ENCODE measurements around the gene LUC7L2.
"Not testable (repeated sequence)": the region's sequence is repeated elsewhere in the genome, so short reads cannot be mapped to it uniquely, and the experiment has no call there.

Gene LUC7L2

DNA sequence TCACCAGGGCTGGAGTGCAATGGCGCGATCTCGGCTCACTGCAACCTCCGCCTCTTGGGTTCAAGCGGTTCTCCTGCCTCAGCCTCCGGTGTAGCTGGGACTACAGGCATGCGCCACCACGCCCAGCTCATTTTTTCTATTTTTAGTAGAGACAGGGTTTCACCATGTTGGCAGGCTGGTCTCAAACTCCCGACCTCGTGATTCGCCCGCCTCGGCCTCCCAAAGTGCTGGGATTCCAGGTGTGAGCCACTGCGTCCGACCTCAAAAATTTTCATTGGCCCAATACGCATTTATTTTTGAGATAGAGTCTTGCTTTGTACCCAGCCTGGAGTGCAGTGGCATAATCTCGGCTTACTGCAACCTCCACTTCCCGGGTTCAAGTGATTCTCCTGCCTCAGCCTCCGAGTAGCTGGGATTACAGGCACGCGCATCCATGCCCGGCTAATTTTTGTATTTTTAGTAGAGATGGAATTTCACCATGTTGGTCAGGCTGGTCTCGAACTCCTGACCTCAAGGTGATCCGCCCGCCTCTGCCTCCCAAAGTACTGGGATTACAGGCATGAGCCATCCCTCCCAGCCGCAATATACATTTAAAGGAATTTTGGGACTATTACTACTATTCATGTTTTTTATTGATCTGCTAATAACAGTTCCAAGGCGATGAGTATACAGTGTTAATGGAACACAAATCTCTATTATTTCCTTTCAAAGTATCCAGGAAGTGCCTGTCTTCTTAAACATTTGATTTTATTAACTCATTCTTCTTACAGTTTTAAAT lies 1.8 kb upstream of the LUC7L2 start:
- not testable (repeated sequence) for DNase-seq

DNA sequence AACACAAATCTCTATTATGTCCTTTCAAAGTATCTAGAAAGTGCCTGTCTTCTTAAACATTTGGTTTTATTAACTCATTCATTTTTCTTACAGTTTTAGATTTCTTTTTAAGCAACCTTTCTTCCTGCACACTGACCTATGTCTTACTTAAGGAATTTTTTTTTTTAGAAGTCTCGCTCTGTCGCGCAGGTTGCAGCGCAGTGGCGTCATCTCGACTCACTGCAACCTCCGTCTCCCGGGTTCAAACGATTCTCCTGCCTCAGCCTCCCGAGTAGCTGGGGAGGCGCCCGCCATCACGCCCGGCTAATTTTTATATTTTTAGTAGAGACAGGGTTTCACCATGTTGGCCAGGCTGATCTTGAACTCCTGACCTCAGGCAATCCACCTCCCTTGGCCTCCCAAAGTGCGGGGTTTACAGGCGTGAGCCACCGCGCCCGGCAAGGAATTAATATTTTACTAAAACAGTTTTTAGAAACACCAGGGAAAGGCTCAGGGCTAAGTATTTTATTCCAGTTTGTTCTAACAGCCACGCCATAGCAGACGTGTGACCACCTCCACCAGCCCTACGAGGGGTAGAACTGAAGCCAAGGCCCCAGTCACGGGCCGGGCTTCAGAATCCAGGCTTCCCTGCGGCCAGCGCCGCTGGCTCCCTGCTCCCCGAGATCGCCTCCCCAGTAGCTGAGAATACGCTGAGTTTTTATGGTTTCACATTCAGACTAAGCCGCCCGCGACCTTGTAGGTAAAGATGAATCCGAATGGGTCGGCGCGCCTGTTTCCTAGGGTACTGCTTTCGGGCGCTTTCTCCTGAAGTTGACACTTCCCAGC lies 941 bp upstream of the LUC7L2 start:
- DNase-seq = peak; percentile 30 to 65

DNA sequence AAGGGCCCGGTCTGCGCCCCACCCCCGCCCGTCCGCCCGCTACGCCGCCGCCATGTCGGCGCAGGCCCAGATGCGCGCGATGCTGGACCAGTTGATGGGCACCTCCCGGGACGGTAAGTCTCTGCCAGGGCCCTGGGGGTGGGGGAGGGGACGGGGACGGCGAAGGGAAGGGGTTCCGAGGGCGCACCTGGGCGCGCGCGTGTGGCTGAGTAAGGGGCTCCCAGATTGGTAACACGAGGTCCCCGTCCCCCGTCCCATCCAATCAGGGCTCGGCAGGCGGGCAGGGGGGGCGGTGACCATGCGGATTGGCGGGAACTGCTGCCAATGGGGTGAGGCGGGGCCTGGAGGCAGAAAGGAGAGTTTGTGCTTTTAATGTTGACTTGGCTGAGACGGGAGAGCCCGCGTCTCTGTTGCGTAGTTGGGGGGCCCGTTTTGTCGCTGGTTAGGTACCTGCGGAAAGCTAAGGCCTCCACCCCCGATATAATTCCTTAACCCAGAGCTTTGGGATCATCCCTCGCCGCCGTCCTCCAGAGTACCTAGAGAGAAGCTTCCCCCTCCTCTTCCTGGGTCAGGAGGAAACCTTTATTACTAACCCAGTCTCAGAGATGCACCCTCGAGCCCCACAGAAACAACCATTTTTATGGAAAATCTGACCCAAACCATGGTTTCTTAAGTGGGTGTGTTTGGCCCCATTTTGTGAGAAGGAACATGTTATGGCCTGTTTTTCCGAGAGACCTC lies 685 bp downstream of the LUC7L2 start:
- DNase-seq = peak; percentile 95

DNA sequence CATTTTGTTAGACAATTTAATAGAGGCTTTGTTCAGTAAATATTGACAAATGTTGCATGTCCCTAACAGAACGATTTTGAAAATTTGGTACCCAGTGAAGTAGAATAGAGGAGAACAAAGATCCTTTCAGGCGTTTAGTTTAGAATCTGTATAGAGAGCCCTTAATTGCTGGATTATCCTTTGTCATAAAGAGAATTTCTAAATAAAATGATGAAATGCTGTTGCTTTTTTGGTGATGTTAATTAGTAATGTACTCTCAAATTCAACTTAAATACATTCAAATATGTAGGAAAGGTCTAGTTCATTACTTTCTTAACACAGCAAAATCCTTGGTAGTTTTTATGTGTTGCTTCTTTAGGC lies 1.2 kb downstream of the LUC7L2 start:
- DNase-seq = no peak

DNA sequence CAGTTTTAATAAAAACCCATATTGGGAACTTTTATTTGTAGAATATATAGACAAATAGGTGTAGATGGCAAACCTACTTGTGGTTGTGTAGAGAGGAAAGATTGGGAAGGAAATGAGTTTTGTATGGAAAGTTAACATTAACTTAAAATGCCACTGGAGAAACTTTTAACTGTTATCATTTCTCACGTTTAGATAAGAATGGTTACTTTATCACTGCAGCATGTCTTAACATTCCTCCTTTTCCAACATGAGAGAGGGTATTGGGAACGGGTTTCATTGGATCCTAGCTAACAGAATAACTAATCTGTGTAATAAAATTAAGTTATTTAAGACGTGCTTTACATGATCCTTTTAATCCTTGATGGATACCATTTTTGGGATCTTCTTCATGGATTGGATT lies 1.8 kb downstream of the LUC7L2 start:
- no peak for DNase-seq

DNA sequence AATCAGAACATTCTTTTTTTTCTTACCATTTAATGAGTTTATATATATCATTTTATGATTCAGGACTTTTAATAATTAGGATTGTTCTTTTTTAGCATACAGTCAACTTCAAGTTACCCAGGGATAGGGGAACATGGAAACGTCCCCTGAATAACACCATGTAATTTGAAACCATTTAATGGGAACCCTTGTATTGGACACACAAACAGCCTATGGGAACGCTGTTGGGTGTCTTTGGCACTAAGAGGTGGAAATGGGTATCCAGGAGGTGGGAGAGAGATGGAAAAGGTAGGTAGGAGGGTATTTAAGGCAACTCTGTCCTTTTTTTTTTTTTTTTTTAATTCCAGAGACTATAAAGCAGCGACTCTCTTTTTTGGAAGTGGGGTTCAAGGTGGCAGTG lies 2.6 kb downstream of the LUC7L2 start:
- peak; percentile 18 to 27 for DNase-seq

DNA sequence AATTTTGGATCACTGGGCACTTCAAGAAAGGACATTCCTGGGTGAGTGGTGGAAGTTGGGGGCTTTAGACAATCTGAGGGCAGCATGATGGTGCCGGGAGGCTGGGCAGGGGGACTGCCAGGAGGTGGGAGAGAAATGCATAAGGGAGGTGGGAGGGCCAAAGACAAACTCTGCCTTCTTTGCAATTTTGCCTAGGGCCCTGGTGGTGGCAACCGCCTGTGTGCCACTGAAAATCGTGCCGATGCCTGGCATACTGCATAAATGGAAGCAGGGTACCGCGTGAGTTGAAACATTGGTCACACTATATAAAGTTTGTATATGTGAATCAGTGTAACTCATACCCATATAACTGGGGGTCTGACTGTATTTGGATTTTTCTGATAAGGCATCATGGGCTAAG lies 3.3 kb downstream of the LUC7L2 start:
- no peak for DNase-seq

DNA sequence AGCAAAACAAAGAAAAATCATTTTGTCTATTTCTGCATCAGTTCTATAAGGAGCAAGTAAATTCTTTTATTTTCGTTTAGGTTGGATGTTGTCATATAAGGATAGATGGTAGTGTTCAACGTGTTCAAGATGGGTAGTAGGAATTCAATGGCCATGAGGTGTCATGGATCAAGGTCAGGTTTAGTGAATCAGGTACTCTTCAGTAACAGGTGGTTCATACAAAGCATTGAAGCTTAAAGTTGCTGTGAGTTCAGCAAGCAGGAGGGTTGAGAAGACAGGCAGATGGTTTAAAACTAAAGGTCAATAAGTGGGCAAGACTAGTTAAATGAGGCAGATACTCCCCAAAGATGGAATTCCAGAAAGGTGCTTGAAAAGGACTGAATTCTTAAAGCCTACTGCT lies 5.6 kb downstream of the LUC7L2 start:
- no peak for DNase-seq

DNA sequence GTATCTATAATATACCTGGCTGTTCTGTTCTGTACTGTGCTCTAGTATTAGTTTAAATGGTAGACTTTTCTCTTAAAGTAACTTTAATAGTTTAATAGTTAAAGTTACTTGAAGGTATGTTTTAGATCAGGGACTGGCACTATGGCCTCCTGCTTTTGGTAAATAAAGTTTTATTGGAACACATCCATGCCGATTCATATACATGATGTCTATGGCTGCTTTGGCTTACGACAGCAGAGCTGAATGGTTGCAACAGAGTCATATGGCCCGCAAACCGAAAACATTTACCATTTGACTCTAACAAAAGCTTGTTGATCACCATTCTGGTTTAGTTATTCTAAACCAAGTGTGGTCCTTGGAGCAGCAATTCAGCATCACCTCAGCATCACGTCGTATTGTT lies 6.7 kb downstream of the LUC7L2 start:
- no peak for DNase-seq

DNA sequence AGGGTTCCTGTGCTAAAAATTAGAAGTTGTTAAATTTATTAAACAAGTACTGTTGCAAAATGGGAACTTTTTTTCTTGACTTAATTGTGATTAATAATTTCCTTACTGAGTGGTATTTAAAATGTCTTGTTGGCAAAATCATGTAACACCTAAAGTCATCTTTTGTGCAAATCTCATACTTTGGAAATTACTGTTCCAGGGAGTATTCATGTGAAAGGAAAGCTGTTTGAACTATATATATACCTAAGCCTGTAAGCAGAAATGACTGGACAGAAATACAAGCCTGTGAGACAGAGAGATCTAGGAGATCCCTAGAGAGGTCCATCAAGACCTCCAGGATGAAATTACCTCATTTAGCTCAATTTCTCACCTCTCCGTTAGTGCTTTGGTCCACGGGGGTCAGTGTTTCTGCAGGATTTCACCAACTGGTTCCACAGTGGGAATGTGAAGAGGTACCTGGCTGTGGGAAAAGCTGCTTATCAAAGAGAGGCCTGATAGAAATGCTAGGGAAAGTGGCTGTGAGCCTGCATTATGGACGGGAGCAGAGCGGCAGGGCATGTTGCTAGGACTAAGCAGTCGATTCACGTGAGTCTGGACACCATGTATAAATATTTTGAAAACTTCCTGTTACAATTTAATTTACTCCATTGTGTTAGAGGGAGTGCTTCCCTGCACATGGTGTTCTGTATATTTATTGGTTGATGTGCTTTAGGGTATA lies 7.9 kb downstream of the LUC7L2 start:
- no peak for DNase-seq

DNA sequence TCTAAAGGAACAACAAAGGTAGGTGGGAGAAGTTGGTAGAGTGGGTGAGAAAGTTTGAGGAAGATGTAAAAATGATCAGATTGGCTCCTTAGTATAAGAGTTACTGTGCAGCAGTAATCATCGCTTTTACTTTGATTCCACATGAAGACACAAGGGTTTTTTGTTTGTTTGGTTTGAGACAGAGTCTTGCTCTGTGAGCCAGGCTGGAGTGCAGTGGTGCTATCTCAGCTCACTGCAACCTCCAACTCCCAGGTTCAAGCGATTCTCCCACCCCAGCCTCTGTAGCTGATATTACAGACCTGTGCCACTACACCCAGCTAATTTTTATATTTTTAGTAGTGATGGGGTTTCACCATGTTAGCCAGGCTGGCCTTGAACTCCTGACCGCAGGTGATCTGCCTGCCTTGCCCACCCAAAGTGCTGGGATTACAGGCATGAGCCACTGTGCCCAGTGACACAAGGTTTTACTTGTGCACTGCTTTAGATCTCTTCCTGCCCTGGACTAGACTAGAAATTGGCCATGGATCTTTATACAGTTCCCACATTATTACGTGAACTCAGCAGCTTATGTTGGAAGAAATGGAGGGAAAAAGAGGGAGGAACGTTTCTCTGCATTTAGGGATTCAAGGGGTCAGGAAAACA lies 10.7 kb downstream of the LUC7L2 start:
- DNase-seq = no peak

DNA sequence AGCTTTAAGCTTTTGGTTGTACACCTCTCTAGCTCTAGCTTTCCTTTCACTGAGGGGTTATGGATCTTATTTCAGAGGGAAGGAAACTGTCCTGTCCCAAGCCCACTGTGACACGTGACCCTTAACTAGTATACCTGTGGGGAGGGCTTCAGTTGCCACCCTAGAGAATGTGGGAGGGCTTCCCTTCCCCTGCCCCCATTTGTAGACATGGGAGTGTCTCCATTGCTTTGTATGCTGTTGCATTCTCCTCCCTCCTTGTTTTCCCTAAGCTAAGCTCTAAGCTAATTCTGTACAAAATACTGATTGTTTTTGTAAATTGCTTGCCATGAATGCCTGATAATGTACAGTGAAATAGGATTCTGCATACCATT lies 11.2 kb downstream of the LUC7L2 start:
- no peak for DNase-seq

DNA sequence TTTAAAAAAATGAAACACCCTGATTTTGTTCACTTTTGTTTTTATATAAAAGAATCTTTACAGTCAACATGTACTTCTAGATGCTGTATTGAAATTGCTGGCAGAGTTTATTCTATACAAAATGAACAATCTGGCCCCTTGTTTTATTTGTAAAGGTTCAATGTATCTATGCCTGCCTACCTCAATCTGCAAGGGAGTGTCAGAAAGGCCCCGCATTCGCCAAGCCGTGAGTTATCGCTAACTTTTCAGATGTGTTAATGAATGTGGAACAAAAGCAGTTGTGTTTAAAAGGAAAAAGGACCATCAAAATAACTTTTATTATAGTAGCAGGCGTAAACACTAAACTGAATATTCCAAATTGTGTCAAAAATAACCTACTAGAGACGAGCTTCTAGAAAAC lies 14.6 kb downstream of the LUC7L2 start:
- no peak for DNase-seq

DNA sequence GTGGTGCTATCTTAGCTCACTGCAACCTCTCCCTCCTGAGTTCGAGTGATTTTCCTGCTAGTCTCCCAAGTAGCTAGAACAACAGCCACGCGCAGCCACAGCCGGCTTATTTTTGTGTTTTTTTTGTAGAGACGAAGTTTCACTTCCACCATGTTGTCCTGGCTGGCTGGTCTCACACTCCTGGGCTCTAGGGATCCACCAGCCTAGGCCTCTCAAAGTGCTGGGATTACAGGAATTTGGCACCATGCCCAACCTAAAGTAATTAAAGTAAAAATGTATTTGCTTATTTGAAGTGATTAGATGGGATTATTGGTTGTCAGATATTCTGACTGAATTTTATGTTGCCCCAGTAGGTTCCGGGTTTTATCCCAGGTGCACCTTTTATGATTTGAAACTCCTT lies 22.7 kb downstream of the LUC7L2 start:
- DNase-seq = no peak

DNA sequence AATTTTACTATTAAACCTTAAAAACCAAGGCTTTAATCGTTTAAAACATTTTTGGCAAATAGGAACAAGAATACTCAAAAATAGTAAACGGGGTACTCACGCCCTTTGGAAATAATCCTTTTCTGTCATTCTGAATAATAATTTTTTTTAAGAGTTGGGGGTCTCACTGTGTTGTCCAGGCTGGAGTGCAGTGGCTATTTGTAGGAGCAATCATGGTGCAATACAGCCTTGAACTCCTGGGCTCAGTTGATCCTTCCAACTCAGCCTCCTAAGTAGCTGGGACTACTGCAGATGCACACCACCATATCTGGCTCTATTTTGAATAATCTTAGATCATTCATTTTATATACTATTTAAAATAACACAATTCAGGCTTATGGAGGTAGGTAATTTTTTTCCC lies 24.9 kb downstream of the LUC7L2 start:
- DNase-seq = no peak

DNA sequence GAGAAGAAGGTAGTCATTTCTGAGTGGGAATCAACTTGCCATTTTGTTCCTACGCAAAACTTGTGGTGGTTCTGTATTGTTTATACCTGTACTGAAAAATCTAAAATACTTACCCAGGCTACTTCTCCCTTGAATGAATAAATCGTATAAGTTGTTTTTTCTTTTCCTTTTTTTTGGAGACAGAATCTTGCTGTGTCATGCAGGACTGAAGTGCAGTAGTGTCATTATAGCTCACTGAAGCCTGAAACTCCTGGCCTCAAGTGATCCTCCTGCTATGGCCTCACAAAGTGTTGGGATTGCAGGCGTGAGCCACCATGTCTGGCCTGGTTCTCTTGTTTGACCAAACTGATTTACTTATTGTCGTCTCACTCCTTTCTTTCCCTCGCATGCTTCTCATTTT lies 27.9 kb downstream of the LUC7L2 start:
- DNase-seq = no peak

DNA sequence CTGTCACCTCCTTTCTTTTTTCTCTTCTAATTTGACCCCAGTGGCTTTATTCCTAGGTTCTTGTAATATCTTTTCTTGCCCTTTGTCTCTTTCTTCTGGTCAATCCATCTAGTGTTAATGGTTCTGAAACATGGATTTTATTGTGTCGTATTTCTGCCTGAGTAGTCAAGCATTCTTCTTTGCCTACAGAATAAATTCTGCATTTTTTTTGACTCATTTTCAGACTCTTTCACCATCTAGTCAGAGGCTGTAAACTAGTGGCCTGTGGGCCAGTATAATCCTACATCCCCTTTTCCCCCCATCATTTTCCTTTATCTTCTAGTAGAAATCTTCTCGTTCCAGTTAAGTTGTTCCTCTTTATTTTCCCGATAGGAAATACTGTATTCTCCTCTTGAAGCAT lies 29.4 kb downstream of the LUC7L2 start:
- DNase-seq = no peak

DNA sequence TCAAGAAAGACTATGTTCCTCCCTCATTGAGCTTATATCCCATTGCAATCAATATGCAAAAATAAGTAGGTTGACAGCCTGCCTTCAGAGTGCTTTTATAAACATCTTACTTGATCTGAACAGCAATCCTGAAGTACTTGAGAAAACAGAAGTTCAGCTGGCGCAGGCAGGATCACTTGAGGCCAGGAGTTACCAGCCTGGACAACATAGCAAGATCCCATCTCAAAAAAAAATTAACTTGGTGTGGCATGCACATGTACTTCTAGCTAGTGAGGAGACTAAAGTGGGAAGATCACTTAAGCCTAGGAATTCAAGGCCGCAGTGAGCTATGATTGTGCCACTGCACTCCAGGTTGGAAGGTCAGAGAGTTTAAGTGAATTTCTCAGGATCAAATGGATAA lies 30.1 kb downstream of the LUC7L2 start:
- DNase-seq = no peak

DNA sequence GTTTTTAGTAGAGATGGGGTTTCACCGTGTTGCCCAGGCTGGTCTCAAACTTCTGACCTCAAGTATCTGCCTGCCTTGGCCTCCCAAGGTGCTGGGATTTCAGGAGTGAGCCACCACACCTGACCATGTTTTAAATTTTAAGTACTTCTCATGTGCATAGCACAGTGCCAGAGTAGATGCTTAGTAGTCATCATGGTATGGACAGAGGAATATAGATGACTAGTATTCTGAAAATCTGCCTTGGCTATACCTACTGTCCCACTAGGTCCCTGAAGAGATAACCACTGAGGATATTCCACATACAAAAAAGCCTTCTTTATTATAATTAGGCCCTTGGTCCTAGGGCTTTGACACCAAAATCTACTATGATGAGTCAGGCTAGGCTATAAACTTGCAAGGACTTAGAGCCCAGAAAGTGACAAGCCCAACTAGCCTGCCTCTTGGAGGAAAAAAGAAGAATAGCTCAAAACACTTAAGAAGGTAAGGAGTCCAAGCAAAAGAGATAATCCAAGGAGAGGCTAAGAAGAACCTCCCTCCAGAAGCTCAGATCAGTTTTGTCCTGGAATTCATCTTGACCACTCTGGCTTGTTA lies 34.0 kb downstream of the LUC7L2 start:
- no peak for DNase-seq

DNA sequence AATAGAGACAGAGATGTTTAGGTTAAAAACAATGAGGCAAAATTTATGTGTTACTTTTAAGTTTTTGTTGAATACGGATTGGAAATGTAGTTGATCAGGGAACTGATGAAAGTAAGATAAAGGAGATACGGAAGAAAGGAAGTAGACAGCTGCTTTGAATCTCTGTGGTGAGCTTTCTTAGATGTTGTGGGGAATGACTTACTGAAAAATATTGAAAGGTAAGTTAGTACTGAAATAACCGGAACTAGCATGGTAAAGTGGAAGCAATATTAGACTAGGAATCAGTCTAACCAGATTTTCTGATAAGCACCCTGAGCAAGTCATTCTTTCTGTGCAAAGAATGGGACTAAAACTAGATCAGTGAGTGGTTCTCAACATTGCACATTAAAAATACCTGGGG lies 34.8 kb downstream of the LUC7L2 start:
- no peak for DNase-seq

DNA sequence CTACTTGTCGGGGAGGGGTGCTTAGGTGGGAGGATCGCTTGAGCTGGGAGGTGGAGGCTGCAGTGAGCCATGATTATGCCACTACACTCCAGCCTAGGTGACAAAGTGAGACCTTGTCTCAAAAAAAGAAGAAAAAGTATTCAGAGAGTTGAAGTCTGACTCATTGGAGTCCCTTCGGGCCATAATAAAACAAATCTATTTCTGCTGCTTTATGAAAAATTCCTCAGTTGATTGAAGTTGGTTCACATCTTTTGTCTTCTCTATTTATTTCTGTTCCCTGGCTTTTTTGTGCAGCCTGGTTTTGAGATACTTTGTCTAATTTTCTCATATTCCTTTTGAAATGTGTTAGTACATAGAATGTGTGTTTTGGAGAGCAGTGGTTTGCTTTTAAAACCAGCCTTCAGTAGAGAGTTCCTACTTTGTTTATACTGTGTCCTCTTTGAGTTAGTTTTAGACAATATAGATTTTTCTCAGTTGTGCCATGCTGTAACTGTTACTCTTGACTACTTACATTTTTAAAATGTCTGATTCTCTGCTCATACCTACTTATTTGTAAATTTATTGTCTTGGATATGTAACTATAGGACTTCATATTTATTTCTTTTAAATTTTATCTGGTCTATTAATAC lies 36.7 kb downstream of the LUC7L2 start:
- no peak for DNase-seq

DNA sequence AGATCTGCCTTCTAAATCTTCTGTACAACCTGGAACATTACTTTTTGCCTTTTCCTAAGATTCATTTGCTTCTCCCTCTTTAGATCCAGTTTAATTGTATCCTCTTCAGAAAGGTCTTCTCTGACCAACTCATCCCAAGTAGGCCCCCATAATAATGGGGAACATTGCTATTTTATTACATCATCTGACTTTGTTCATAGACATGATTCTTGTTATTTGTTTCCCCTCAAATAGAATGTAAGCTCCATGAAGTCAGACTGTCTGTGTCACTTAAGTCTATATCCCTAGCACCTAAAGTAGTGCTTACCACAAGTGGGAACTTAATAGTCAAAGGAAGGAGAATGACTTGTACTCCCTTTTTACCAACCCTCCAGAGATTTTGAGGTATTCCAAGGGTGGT lies 37.5 kb downstream of the LUC7L2 start:
- DNase-seq = no peak
